ENCODE results near the gene F9. TPM values are rescaled to one million over a fixed set of nuclear protein-coding genes. Genes with fewer than 3 reads are reported as not detected.

F9 gene
- total and polyA plus RNA-seq, 10 of the 15 experiments (the other 5 are each of a cell fraction or from before 2014, with no cell fraction given), result 0.18 TPM; not detected in 9

DNA sequence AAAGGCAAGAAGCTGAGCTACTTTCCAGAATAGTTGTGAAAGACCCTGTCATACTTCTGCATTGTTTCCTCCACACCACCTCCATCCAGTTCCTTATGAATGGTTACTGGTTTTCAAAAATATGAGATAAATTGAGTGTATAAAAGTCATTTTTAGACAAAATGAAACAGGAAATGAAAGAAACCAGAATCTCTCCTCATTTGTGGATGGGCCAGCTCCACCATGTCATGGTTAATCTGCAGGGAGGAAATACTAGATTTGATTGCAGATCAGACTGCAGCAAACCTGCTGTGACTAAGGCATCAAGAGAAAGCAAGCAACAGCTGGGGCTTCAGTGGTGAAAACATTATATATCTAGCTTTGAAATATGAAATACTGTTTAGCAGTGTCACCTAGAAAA lies 23.8 kb downstream of the F9 start (continued):
- TF ChIP-seq, protein P1, sequence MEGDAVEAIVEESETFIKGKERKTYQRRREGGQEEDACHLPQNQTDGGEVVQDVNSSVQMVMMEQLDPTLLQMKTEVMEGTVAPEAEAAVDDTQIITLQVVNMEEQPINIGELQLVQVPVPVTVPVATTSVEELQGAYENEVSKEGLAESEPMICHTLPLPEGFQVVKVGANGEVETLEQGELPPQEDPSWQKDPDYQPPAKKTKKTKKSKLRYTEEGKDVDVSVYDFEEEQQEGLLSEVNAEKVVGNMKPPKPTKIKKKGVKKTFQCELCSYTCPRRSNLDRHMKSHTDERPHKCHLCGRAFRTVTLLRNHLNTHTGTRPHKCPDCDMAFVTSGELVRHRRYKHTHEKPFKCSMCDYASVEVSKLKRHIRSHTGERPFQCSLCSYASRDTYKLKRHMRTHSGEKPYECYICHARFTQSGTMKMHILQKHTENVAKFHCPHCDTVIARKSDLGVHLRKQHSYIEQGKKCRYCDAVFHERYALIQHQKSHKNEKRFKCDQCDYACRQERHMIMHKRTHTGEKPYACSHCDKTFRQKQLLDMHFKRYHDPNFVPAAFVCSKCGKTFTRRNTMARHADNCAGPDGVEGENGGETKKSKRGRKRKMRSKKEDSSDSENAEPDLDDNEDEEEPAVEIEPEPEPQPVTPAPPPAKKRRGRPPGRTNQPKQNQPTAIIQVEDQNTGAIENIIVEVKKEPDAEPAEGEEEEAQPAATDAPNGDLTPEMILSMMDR (IDR thresholded peaks at IDR 0.05 in 2 of 3, conservative IDR thresholded peaks at IDR 0.05 in 1 of 3; ENCODE audit: control insufficient read depth in 2 of 3, extremely low read depth in 1 of 3, insufficient read depth in 1 of 3, low read depth in 3 of 3, low read length in 3 of 3), result no peak
- no peak for TF ChIP-seq IRF3 (IDR thresholded peaks at IDR 0.05)

GRCh38 chrX:139554991-139555675 lies 24.6 kb downstream of the F9 start:
- Histone ChIP-seq H3K27ac (ENCODE audit: control insufficient read depth, insufficient read depth) (peak overlapping the region; percentile 24; the same call in 1 of the 2 replicates), H3K4me1 (ENCODE audit: control insufficient read depth, insufficient read depth, low read length) (peaks cover 6% of the 10 kb centered on the region), H3K9me3 (replicated peaks; ENCODE audit: control insufficient read depth, insufficient read depth, low read length) (no peaks in the 10 kb centered on the region), H3K79me2 (ENCODE audit: control insufficient read depth, insufficient read depth, low read length) (no peaks in the 10 kb centered on the region), H3K9ac (ENCODE audit: control insufficient read depth, insufficient read depth, low read length) (no peak overlapping the region), H2AFZ (ENCODE audit: control insufficient read depth, low read depth, low read length) (peak overlapping the region; percentile 28), H3K4me3 (no peak overlapping the region), H3K27me3 (replicated peaks in 1 of 2; ENCODE audit: control insufficient read depth in 2 of 2, insufficient read depth in 2 of 2, low read length in 1 of 2) (no peaks in the 10 kb centered on the region; a peak in 1 of 4 replicates), H3K4me2 (ENCODE audit: control insufficient read depth, insufficient read depth) (peak overlapping the region; percentile 40; the same call in 1 of the 2 replicates), H3K36me3 (ENCODE audit: control insufficient read depth in 2 of 2, insufficient read depth in 2 of 2, low read length in 1 of 2) (no peaks in the 10 kb centered on the region), H4K20me1 (ENCODE audit: control insufficient read depth, insufficient read depth) (no peaks in the 10 kb centered on the region)
- ChIA-PET POLR2A (interaction anchor here (0.6 kb wide), 1 partner anchor 87 kb away, joined by 6 read pairs; no protein-coding TSS in a partner anchor), CTCF (no interaction called here), SMC1A (ENCODE audit: uncharacterized antibody, unreplicated experiment) (interaction anchor here (0.9 to 1.9 kb wide), 3 partner anchors 10 to 777 kb away, joined by 4 to 6 read pairs (median 4); no protein-coding TSS in a partner anchor), RAD21 (ENCODE audit: unreplicated experiment) (no interaction called here)
- no peak for ATAC-seq
- intact Hi-C loops (cut with micrococcal nuclease; ENCODE audit: unreplicated experiment) (loop anchor here (5.0 to 10.0 kb wide), 3 partner anchors 377 to 423 kb away; partner anchors contain the start of genes ATP11C and CXorf66), in situ Hi-C loops (cut with MboI) (loop anchor here (10.0 kb wide), 3 partner anchors 380 to 780 kb away; partner anchors contain the start of gene ATP11C)
- no TSS peak for BruUV-seq (replicated peaks)
- DNase-seq (ENCODE audit: low read depth, low spot score), result no peak
- no peak for FAIRE-seq
- TF ChIP-seq TCF12 (IDR thresholded peaks at IDR 0.05; ENCODE audit: low read depth, low read length) (no peak), RB1 (IDR thresholded peaks at IDR 0.05; ENCODE audit: borderline replicate concordance) (no peak), ZSCAN29 (IDR thresholded peaks at IDR 0.05) (no peak), CREM (IDR thresholded peaks at IDR 0.05; ENCODE audit: low read depth) (no peak), NR2F1 (conservative IDR thresholded peaks at IDR 0.05) (no peak), HDAC2 (IDR thresholded peaks at IDR 0.05) (no peak), PBX3 (IDR thresholded peaks at IDR 0.05; ENCODE audit: insufficient replicate concordance, low read depth, low read length) (no peak), ZNF274 (IDR thresholded peaks at IDR 0.05; ENCODE audit: insufficient read depth, insufficient read length) (no peak), EZH2 (IDR thresholded peaks at IDR 0.05; ENCODE audit: borderline replicate concordance, control insufficient read depth, low read depth, low read length) (no peak), RELA (IDR thresholded peaks at IDR 0.05; ENCODE audit: borderline replicate concordance, partially characterized antibody) (no peak)
- 76% methylated on average over 26 of the region's 26 CpGs for WGBS (ENCODE audit: insufficient coverage, insufficient replicate concordance, low lambda C conversion rate, missing lambda C conversion rate)
